ENCODE data around the gene TRANK1.

DNA sequence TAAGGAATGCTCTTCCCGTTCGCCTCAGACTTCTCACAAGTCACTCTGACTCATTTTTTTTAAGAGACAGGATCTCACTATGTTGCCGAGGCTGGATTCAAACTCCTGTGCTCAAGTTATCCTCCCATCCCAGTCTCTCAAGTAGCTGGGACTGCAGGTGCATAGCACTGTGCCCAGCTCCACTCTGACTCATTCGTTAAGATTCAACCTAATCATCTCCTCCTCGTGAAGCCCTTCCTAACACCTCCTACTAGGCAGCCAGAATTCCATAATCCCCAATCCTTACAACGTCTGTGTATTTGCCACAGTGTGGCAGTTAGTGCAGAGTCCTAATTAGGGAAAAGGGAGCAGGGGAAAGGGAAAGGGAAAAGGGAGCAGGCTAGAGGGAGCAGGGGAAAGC, 154.1 kb downstream of the TRANK1 start:
- TF ChIP-seq, protein P1, sequence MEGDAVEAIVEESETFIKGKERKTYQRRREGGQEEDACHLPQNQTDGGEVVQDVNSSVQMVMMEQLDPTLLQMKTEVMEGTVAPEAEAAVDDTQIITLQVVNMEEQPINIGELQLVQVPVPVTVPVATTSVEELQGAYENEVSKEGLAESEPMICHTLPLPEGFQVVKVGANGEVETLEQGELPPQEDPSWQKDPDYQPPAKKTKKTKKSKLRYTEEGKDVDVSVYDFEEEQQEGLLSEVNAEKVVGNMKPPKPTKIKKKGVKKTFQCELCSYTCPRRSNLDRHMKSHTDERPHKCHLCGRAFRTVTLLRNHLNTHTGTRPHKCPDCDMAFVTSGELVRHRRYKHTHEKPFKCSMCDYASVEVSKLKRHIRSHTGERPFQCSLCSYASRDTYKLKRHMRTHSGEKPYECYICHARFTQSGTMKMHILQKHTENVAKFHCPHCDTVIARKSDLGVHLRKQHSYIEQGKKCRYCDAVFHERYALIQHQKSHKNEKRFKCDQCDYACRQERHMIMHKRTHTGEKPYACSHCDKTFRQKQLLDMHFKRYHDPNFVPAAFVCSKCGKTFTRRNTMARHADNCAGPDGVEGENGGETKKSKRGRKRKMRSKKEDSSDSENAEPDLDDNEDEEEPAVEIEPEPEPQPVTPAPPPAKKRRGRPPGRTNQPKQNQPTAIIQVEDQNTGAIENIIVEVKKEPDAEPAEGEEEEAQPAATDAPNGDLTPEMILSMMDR (IDR thresholded peaks at IDR 0.05; ENCODE audit: poor library complexity, severe bottlenecking): no peak
- TF ChIP-seq EZH2 (IDR thresholded peaks at IDR 0.05; ENCODE audit: borderline replicate concordance, insufficient read depth, low read length, poor library complexity, severe bottlenecking): no peak
